GM18520 (cell line): ENCODE data around the gene AACS.
"Not testable (repeated sequence)": the region's sequence is repeated elsewhere in the genome, so short reads cannot be mapped to it uniquely, and the experiment has no call there.

Experiments used
- ATAC-seq: cut with Tn5 transposase; IDR thresholded peaks from one replicate; pipeline ENCODE4 v1.9.1; 2021; ENCODE audit not compliant: unreplicated experiment

AACS gene

GRCh38 chr12:125065021-125065918, at the start of gene AACS:
Gene AACS, plus strand, starts transcription at chr12:125065435. Its CDS starts 150 bp downstream, at chr12:125065585.
- ATAC-seq = peak; percentile 74

DNA sequence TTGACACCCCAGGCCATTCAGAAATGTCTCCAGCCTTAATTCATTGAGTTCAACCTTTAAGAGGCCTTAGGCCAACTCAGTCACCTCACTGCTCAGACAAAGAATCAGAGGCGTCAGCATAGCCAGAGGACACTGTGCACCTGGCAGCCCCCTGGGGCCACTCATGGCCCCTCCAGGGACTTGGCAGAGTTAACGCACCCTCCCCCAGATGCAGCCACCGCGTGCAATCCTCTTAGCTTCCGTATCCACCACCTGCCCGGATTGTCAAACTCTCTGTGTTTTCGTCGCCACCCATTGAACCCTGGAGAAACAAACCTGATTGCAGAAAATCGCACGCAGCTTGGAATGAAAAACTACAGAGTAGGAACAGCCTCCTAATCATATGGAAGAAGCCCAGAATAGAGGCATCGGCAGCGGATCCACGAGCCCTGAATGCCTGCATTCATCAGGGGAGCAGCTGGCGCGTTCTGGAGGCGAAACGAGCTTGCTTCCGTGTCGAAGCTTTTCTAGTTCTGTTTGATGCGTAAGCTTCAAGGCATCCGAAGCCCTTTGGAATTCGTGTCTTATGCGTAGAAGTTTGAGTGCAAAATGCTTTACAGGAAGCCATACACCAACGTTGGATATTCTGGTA, 49.4 kb upstream of the AACS start:
- no peak for ATAC-seq

DNA sequence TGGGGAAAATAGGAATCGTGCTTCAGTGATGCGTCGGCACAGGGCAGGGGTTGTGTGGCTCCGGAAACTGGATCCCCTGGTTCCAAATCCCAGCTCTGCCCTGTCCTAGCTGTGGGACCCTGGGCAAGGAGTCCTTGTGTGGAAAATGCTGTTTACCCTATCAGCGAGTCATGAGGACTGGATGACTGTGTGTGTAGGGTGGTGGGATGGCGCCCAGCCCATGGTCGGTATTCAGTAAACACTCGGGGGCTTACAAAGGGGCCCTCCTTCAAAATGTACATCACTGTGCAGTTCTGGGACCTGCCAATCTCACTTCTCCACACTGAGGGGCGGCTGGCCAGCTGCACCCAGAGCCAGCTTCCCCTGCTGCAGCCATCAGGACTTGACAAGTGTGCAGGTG, 47.4 kb upstream of the AACS start:
- no peak for ATAC-seq

GRCh38 chr12:125018356-125018755, 46.9 kb upstream of the AACS start:
- no peak for ATAC-seq

DNA sequence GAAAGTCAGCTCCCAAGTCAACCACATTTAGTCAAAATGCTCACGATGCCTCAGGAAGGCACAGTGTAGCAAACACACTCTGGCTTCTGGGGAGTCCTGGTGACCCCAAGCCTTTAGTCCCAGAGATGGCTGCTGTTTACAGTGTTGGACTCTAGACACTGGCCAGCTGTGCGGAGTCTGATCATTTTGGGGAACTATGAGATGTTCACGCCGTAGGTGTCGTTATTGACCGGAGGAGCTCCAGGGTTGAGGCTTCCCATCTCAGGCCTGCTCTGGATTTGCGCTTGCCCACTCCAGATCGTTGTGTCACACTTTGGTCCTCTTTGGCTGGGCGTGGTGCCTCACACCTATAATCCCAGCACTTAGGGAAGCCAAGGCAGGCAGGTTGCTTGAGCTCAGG, 44.1 kb upstream of the AACS start:
- ATAC-seq = no peak

- ATAC-seq = no peak
These were observed 43.5 kb upstream of the AACS start for GRCh38 chr12:125021771-125022170.

DNA sequence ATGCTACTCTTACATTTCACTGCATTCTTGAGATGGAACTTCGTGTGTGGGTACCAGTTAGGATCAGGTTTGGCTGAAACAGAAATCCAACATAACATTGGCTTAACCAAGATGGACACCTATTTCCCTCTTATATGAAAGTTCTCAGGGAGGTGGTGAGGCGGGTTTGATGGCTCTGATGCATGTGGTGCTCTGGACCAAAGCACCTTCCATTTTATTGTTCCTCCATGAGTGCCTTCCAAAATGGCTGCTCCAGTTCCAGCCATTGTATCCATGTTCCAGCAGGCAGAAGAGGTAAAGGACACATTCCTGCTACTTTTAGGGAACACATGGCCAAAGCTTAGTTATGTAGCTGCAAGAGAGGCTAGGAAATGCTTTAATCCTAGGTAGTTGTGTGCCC, 42.2 kb upstream of the AACS start:
- no peak for ATAC-seq

- ATAC-seq = no peak
These were observed 40.2 kb upstream of the AACS start for GRCh38 chr12:125024949-125025563.

DNA sequence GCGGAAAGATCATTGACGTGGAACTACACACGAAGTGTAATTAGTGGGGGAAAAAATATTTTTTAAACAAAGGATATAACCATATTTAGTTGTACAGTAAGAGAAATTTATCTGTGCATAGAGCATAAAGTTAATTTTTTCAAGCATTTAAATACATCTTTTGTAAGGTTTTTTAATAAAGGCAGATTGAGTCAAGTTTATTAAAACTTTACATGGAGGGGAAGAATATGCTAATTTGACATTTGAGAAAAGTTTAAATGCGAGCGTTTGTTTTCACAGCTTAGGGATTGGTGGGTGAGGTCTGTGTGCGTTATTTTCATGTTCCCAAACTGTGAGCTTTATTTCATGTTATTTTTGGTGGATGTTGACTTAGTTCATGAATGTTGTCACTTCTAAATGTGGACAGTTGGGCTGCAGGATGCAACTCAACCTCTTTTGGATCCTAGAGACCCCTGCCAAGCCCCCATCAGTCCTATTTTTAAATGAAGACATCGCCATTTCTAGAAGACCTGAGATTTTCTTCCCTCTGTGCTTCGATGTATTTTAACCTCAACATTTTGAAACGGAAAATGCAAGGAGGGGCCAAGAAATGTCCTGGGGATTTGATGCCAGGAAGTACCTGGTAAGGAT, 39.5 kb upstream of the AACS start:
- ATAC-seq = no peak

DNA sequence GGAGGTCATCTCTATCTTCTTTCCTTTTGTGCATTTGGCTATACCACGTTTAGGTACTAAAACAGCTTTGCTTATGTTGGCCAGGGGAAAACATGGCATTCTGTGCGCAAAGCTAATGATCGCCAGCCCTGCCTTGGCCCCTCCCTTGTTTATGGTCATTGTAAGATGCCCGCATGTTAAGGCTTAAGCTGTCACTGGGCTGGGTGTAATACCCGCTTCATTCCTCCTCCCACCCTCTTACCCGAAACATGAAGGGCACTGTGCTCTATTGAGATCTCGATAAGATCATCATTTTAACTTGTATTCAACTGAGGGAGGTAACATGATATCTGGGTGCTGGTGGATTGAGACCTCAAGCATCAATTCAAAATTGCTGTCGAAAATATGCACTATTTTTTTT, 37.1 kb upstream of the AACS start:
- no peak for ATAC-seq

GRCh38 chr12:125029761-125030358, 35.4 kb upstream of the AACS start:
- no peak for ATAC-seq

DNA sequence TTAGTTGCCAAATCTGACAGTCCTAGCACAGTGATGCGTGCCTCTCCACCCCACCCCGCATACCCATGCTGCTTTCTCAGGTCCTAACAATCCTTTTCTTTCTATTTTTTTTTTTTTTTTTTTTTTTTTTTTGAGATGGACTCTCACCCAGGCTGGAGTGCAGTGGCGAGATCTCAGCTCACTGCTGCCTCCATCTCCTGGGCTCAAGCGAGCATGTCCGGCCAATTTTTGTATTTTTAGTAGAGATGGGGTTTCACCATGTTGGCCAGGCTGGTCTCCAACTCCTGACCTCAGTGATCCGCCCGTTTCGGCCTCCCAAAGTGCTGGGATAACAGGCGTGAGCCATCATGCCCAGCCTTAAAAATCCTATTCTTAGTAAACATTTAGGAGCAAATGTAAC, 33.8 kb upstream of the AACS start:
- ATAC-seq = not testable (repeated sequence)

- no peak for ATAC-seq
These were observed 32.6 kb upstream of the AACS start for GRCh38 chr12:125032466-125033152.

- no peak for ATAC-seq
These were observed 31.9 kb upstream of the AACS start for GRCh38 chr12:125033288-125033687.

DNA sequence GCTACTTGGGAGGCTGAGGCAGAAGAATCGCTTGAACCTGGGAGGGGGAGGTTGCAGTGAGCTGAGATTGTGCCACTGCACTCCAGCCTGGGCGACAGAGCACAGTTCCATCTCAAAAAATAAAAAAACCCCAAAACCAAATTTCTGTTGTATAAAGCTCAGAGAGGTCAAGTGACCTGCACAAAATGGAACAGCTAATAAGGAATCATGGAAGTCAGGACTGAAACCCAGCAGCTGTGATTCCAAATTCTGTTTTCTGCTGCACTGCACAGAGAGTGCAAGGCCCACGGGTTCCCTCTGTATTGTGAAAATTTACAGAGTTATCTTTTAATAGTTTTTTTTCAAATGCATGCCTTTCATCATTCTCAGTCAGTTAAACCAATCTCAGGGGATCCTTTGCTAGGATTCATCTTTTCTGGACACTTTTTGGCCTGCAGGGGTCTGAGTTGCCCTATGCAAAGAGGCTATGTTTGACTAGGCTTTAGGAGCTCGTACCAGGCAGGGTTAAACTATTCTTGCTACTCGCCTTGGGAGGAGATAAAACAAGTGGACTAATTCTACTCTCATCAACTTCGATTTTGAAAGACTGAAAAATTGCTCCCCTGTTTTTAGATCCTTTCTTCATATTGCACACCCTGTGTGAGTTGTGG, 26.1 kb upstream of the AACS start:
- no peak for ATAC-seq

DNA sequence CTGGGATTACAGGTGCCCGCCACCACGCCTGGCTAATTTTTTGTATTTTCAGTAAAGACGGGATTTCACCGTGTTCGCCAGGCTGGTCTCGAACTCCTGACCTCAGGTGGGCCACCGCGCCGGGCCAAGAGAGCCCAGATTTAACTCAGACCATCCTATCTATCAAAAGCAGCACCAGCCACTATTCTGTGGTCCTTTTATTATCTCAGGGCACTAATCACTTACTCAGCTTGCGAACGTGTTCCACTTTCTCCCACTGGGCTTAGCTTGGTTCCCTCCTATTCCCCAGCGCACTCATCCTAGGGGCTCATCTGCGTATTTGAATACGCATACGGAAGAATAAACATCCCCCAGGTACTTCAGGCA, 16.2 kb upstream of the AACS start:
- ATAC-seq = no peak

GRCh38 chr12:125050446-125050845, 14.8 kb upstream of the AACS start:
- ATAC-seq = no peak

DNA sequence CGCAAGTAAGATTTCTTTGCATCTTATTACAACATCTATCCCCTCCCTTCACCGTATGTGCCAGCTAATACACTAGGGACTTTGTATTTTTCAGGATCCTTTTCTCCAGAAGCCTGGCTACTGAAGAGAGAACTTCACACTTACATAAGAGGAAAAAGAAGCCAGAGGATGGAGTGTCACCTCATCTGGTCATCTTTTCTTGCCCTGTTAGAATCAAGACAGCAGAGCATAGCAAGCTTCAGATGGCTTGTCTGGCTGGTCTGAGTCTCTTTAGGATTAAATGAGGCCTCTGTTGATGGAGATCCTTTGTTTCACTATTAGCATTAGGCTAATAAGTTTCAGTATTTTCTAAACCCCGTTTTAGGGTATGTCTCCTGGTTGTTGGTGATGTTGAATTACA, 14.4 kb upstream of the AACS start:
- no peak for ATAC-seq

GRCh38 chr12:125053821-125054220, 11.4 kb upstream of the AACS start:
- no peak for ATAC-seq

DNA sequence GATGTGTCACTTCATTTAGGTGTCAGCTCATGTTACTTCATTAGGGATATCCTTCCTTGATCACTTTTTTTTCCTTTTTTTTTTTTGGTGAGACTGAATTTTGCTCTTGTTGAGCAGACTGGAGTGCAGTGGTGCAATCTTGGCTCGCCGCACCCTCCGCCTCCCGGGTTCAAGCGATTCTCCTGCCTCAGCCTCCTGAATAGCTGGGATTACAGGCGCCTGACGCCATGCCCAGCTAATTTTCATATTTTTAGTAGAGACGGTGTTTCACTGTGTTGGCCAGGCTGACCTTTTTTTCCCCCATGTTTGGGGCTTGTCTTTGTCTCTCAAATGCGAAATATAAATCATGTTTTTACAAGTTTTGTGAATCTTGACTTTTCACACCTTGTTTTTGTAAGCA, 9.6 kb upstream of the AACS start:
- no peak for ATAC-seq
